B cell (primary cell): ENCODE results near the gene SLC18B1.

Source experiments
- CTCF ChIP-seq: fragments of 200-600 bp; IDR thresholded peaks from one replicate; pipeline ENCODE4 v1.8.0; 2022; ENCODE audit warnings: antibody characterized with exemption, mild to moderate bottlenecking
- EZH2 ChIP-seq: IDR thresholded peaks from 2 replicates; pipeline ENCODE4 v1.6.1; 2012; ENCODE audit warnings: borderline replicate concordance, low read depth, mild to moderate bottlenecking, moderate library complexity, low read length; ENCODE audit not compliant: insufficient read depth, poor library complexity, severe bottlenecking

DNA sequence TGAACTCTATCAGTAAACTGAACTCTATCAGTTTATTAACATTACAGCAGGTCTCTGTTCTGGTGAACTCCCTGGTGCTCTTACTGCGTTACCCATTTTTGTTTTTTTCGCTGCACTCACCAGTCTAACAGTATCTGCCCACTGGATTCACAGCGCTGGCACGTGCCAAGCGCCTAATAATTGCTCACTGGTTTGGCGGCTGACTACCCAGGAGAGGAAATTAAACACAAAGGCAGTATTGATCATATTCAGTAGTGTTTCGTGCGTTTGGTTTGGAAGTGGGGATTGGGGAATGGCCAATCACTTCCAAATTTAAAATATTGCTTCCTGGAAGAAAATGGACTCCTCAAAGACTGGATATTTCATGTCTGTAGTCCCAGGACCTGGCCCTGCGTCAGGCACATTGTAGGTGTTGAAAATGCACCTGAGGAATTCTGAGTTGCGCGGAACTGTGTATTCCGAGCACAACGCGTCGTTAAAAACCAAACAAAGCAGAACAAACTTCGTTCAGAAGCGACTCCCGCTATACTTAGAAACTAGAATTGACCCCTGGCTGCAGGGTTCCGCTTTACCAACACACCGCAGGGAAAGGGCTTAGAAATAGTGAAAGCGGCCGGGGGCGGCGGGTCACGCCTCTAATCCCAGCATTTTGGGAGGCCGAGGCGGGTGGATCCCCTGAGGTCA, 14.9 kb upstream of the SLC18B1 start:
- no peak for TF ChIP-seq CTCF
- TF ChIP-seq EZH2: no peak
